HTR-8/SVneo (cell line): Measurements from ENCODE around the gene DNMT1.
"Not testable (repeated sequence)": the region's sequence is repeated elsewhere in the genome, so short reads cannot be mapped to it uniquely, and the experiment has no call there.

Source experiments
- DNase-seq: peaks from one replicate; pipeline ENCODE4 v3.0.0; 2011; ENCODE audit warnings: low spot score, mixed read lengths; ENCODE audit not compliant: insufficient read length
- FAIRE-seq: peaks from 2 replicates; lab custom pipeline; 2011; peaks lifted over from hg19 to GRCh38; lab: Jason Lieb, UNC

The DNMT1 gene

DNA sequence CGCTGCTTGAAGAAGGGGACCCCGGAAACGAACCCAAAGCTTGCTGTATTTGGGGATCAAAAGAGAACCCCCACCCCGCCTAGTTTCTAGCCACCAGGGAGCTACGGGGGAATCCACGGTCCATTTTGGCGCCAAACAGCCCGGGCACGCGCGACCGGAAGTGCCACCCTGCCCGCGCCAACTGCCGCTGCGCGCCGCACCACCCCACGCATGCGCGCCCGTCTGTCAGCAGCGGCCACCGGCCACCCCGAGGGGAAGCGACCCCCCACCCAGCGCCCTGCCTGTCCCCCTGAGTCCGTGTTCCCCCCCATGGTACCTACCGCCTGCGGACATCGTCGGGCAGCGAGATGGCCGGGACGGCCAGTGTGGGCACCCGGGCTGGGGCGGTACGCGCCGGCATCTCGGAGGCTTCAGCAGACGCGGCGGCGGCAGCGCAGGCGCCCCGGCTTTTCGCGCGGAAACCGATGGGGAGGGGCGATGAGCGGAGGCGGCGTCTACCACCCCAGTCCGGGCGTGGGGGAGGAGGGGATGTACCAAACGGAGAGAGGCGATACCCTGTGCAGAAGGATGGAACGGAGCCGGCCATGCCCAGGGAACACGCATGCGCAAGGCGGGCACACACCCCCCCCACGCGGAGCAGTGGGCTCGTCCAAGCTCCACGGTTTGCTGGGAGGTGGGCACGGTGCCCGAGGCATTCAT, at the start of gene DNMT1:
DNMT1 (minus strand) TSS at position 454 of the 699 bp plus-strand sequence; CDS start at position 400, 54 bp downstream.
- peak; percentile 100 for DNase-seq
- peak; percentile 97 for FAIRE-seq

DNA sequence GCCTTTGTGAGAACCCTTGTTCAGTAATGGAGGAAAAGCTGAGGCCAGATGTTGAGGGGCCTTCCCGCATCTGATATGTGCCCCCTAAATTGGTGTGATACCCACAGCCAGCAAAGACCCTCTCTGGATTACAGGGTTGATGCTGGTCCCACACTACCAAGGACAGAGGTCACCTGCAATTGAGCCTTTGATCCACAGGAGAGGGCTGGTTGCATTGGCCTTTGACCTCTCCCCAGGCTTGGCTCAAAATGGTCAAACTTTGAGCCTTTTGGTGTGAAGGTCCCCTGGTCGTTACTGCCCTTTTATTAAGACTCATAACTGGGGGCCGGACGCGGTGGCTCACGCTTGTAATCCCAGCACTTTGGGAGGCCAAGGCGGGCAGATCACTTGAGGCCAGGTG, 48.9 kb upstream of the DNMT1 start:
- FAIRE-seq (no peak), DNase-seq (no peak)

DNA sequence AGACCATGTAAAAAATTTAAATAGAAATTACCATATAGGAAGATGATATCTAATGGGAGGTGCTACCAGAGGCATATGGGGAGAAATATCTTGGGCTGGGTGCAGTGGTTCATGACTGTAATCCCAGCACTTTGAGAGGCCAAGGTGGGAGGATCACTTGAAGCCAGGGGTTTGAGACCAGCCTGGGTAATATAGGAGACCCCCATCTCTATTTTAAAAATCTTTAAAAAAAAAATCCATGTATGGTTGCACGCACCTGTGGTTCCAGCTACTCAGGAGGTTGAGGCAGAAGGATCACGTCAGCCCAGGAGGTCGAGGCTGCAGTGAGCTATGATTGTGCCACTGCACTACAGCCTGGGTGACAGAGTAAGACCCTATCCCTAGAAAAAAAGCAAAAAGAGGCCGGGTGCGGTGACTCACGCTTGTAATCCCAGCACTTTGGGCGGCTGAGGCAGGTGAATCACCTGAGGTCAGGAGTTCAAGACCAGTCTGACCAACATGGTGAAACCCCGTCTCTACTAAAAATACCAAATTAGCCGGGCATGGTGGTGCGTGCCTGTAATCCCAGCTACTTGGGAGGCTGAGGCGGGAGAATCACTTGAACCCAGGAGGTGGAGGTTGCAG, 47.2 kb upstream of the DNMT1 start:
- not testable (repeated sequence) for FAIRE-seq, DNase-seq

DNA sequence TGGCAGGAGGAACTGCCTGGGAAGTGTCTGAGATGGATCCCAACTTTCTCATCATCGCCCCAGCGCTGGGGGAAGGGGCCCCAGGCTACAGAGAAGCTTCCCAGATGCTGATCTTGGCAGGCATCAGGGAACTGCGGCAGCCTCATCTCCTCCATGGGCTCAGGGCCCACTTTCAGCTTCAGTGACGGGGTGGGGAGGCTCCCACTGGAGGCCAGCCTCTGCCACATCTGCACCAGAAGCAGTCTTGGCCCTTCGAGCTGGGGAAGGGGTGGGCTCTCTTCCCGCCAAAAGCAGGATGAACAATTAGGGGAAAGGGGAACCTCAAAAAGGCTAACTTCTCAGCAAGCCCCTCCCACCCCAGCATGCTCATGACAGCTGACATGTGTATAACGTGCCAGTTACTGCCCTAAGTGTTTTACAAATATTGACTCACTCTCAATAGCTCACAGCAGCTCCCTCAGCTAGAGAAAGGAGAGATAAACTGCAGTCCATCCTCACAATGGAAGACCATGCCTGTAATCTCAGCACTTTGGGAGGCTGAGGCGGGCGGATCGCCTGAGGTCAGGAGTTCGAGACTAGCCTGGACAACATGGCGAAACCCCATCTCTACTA, 43.5 kb upstream of the DNMT1 start:
- FAIRE-seq: no peak

DNA sequence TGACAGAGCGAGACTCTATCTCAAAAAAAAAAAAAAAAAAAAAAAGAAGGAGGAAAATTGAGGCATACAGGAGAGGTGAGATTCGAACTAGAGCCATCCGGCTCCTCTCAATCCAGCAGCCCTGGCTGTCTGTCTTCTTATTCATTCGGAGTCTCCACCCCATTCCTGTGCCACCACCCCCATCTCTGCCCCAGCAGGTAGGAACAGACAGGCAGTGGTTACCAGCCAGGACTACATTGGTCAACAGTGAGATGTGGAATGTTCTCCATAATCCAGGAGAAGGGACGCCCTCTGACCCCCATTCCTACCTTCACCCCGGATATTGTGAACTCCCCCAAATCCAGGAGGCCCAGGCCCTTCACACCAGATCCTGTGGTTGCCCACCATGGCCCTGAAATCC, 42.9 kb upstream of the DNMT1 start:
- DNase-seq: no peak
- FAIRE-seq: no peak

More for the DNA sequence above, 43.5 kb upstream of the DNMT1 start:
- DNase-seq: no peak

DNA sequence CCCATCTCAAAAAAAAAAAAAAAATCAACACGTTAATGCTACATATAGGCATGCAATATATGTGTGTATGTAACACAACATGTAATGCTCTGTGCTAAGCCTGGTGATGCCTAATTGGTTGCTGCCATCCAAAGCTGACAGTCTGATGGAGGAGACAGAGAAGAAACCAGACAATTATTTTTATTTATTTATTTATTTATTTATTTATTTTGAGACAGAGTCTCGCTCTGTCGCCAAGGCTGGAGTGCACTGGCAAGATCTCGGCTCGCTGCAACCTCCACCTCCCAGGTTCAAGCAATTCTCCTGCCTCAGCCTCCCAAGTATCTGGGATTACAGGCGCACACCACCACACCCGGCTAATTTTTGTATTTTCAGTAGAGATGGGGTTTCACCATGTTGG, 40.7 kb upstream of the DNMT1 start:
- not testable (repeated sequence) for FAIRE-seq, DNase-seq

DNA sequence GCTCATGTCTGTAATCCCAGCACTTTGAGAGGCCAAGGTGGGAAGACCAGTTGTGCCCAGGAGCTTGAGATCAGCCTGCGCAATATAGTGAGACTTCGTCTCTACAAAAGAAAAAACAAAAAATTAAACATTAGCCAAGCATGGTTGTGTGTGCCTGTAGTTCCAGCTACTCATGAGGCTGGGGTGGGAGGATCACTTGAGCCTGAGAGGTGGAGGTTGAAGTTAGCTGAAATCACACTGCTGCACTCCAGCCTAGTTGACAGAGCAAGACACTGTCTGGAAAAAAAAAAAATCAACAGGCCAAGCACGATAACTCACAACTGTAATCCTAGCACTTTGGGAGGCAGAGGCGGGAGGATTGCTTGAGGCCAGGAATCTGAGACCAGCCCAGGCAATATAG, 40.2 kb upstream of the DNMT1 start:
- no peak for FAIRE-seq
- DNase-seq: no peak

DNA sequence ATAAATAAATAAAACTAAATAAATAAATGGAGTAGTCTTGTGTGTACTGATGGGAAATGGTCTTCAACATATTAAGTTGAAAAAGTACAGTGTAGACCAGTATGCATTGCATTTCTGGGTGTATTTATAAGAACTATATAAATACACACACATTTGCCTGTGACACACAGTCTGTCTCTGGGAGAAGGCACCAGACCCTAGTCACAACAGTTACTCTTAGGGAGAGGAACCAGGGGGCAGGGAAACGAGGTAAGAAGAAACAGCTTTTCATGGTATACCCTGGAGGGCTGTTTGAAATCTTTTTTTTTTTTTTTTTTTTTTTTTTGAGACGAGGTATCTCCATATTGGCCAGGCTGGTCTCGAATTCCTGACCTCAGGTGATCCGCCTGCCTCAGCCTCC, 39.2 kb upstream of the DNMT1 start:
- DNase-seq (no peak), FAIRE-seq (no peak)

DNA sequence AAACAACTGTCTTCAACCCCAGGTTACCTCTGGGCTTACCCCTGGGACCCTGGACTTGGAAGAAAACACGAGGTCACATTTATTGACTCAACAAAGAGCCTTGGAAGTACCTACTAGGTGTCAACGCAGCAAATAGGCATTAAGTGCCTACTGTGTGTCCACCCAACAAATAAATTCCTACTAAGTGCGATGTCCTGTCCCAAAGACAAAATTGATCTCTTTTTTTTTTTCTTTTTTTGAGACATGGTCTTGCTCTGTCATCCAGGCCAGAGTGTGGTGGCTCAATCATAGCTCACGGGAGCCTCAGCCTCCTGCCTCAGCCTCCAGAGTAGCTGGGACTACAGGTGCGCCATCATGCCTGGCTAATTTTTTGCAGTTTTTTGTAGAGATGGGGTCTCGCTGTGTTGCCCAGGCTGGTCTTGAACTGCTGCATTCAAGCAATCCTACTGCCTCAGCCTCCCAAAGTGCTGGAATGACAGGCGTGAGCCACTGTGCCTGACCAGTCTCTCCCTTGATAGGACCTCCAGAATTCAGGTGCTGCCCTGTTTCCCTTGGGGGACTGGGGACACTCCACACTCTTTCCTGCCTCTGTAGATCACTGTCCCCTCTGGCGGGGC, 37.0 kb upstream of the DNMT1 start:
- DNase-seq (no peak), FAIRE-seq (no peak)

DNA sequence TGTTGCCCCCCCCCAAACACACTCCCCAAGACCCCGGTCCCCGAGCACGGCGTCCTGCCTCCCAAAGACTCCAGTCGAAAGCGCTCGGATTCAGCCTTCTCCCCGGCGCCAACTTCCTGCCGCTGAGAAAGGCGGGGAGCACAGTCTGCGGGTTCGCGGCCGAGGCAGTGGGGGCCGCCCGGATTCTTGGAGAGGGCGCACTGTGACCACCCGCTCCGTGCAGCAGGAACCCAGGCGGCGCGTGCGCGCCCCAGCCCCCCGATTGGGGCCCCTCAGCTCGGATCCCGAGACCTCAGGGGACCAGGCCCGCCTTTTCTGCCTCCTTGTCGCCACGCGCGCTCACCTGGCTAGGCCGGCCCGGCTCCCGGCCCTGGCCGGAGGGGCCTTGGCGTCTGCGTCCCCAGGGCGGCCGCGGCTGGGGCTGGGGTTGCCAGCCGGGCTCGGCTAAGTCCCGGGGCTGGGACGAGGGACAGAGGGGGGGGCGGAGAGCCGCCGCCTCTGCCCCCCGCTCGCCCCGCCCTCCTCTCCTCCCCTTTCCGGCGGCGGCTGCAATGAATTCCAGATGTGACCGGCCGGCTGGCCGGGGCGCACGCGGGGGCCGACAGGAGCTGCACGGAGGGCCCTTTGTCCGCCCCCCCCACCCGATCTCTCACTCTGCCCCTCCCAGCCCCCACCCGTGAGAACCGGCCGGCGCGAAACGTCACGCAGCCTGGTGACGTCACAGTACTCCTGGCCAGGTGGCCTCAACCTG, 36.3 kb upstream of the DNMT1 start, which contains the start of gene S1PR2:
S1PR2 (minus strand) TSS at position 471 of the 751 bp plus-strand sequence. CDS start 6,426 bp downstream, outside the sequence.
- DNase-seq: peak; percentile 80
- FAIRE-seq: no peak

DNA sequence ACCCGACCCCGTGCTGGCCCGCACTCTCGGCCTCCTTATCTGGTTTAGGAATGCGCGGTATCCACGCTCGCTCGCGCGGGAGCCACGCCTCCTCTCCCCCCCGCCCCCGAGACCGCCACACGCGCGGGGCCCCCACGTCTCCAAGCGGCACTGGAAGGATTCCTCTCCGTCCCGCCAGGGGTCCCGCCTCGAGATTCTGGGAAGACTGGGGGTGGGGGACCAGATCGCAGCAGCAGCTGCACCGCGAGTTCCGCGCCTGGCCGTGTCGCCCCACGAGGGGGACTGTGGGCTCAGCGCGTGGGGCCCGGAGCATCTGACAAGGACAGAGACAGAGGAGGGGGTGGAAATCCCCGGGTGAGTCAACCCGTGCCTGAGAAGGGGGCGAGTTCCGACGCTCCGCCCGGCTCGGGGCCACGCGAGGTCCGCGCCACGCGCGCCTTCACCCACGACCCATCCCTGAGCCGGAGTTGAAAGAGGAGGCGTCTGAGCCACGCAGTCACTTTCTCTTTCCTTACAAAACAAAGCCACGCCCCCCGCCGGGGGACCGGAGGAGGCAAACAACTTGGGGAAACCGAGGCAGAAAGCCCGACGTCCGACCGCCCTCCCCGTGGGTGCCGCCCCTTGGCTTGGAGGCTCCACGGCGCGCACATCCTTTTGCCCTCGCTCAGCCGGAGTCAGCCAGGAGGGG, 35.6 kb upstream of the DNMT1 start:
- DNase-seq: peak; percentile 47
- FAIRE-seq: no peak

DNA sequence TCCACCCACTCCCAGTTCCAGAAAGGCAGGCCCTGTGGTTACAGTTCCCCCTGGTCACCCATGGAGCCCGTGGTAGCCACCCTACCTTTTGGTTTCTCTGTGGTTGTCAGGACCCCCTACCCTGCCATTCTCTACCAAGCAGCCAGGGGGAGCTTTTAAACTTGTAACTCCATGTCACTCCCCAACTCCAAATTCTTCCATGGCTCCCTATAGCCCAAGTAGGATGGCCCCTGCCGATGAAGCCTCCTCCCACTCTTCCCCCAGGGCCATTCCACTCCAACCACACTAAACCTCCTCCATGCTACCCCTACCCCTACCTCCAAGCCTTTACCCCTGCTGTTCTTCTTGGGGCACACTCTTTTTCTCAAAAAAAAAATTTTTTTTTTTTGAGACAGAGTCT, 34.2 kb upstream of the DNMT1 start:
- peak; percentile 44 for DNase-seq
- no peak for FAIRE-seq

DNA sequence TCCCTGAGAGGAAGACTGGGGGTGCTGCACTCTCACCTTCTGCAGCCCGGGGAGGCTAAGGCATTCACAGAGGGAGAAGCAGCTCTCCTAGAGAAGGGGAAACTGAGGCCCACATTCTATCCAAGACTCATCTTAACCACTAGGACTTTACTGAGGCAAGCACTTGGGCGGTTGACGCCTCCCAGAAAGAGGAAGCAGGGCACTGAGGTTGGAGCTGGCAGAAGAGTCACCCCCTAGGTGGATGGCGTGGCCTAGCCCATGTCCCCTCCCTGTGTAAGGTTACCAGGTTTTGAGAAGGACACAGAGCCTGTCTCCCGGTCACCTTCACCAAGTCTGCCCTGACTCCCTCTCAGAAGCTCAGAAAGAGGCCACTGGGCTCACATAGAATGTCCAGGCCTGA, 33.6 kb upstream of the DNMT1 start:
- DNase-seq (no peak), FAIRE-seq (no peak)

DNA sequence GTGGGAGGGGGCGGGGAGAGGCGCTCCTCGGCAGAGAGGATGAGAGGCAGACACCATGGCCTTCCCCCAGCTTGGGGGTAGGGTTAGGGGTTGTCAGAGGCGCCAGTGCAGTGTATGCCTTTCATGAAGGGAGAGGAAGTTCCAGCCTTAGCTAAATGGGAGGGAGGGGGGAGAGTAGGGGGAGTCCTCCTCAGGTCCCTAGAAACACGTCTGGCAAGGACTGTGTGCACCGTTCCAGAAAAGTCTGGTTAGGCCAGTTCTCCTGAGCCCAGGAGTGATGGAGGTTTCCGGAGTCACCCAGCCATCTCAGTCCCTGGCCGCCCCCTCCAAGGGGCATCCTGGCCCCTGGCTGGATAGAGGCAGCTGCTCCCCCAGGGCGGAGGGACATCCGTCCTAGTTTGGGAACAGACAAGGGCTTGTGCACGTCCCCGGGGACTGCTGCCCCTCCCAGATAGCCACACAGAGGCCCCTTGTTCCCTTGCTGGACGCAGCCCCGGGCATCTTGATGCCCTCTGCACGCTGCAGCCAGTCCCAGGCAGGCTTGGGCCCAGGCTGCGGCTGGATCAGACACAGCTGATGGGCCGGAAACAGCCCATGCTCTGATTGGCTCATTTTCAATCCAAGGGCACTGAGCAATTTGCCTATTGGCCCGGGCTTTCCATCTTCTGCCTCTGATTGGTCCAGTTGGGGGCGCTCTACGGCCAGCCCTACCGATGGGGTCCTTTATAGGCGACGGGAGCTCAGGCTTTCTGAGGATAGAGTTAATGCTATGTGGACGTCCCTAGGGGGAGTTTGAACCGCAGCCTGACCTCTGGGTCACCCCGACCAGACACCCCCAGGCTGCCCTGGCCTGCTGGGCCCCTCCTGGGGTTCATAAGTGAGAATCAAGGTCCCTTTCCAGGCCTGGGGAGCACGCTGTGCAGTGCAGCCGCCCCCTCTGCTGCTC, 32.5 kb upstream of the DNMT1 start:
- DNase-seq (no peak), FAIRE-seq (no peak)

DNA sequence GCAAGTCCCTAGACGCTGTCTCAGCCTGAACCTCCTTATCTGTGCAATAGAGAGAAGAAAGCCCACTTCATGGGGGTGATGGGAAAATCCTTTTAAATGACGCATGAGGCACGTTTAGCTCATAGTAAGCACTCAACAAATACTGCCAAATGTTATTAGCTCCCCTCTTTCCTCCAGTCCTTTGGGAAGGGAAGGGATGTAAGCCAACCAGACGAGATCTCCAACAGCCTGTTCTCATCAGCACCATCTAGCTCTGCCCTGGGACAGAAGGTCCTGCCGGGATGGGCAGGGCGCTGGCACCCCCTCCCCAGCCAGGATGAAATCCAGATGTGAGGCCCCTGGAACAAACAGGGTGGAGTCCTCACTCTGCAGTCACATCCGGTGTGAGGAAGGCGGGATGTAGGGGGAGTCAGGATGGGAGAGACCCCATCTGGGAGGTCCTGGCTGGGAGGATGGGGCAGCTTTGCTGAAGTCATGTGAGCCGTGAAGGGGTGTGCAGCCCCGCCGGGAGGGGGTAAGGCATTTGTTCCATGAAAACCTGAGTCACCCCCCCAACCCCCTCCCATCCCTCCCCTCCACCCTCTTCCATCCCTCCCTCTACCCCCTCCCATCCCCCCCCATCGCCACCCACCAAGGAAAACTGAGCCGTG, 31.7 kb upstream of the DNMT1 start:
- DNase-seq: no peak

DNA sequence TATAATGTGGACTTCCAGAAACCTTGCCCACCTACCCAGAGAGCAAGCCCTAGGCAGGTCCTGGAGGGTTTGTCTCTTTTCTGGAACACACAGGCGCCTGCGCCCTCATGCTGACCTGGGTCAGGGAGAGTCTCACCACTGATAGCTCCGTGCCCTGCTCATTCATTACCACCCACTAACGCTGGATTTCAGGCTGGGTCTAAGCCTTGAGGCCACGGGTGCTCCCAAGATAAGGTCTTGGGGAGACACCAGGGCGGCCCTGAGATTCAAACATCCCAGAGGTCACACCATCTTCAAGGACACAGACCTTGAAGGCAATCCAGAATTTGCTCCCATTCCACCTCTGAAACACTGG, 31.2 kb upstream of the DNMT1 start:
- no peak for FAIRE-seq

More for the DNA sequence above, 31.7 kb upstream of the DNMT1 start:
- FAIRE-seq: no peak

DNA sequence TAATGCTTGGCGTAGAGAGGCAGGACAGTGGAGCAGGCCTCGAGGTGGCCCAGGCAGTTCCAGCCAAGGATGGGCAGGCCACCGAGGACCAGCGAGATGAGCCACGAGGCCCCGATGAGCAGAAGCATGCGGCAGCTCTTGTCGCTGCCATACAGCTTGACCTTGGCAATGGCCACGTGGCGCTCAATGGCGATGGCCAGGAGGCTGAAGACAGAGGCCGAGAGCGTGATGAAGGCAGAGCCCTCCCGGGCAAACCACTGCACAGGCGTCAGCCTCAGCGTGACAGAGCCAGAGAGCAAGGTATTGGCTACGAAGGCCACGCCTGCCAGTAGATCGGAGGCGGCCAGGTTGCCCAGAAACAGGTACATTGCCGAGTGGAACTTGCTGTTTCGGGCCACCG, 29.6 kb upstream of the DNMT1 start:
- FAIRE-seq (no peak), DNase-seq (no peak)

More for the DNA sequence above, 31.2 kb upstream of the DNMT1 start:
- no peak for DNase-seq
